ENCODE results near the gene SIRT1. TPM values are rescaled to one million over a fixed set of nuclear protein-coding genes. Genes with fewer than 3 reads are reported as not detected.

SIRT1 gene
- total RNA-seq, 3 donors from 2014 or later: 15.2 to 42.2 (median 23.1) TPM

- intact Hi-C loops (cut with DNase I, micrococcal nuclease): no loop called here
- H3K36me3 ChIP-seq (ENCODE audit: low read depth): no peaks in the 10 kb centered on the region
- H3K4me3 ChIP-seq: no peak overlapping the region
- DNase-seq (no peak), ATAC-seq (no peak)
- no peak for TF ChIP-seq CTCF (IDR thresholded peaks at IDR 0.05)
- H3K9me3 ChIP-seq: no peaks in the 10 kb centered on the region
- peaks cover 3% of the 10 kb centered on the region for H3K4me1 ChIP-seq (ENCODE audit: low read depth)
Observed at GRCh38 chr10:67853512-67853911, 30.9 kb upstream of the SIRT1 start.

- no peaks in the 10 kb centered on the region for H3K4me1 ChIP-seq (ENCODE audit: low read depth)
- H3K36me3 ChIP-seq (ENCODE audit: low read depth): no peaks in the 10 kb centered on the region
- intact Hi-C loops (cut with DNase I, micrococcal nuclease): loop anchor here in 1 of 2 donors (5.0 kb wide), 1 partner anchor 298 kb away; no protein-coding TSS in a partner anchor
- TF ChIP-seq CTCF (IDR thresholded peaks at IDR 0.05): no peak
- ATAC-seq (no peak), DNase-seq (no peak)
- no peaks in the 10 kb centered on the region for H3K9me3 ChIP-seq
- H3K4me3 ChIP-seq: no peak overlapping the region
Observed at GRCh38 chr10:67858971-67859370, 25.5 kb upstream of the SIRT1 start.

GRCh38 chr10:67861750-67862432, 22.6 kb upstream of the SIRT1 start:
- DNase-seq: no peak
- no peaks in the 10 kb centered on the region for H3K4me1 ChIP-seq (ENCODE audit: low read depth)
- no peak for TF ChIP-seq CTCF (IDR thresholded peaks at IDR 0.05)
- no peak for ATAC-seq
- H3K36me3 ChIP-seq (ENCODE audit: low read depth): no peaks in the 10 kb centered on the region
- intact Hi-C loops (cut with DNase I, micrococcal nuclease): no loop called here
- no peak overlapping the region for H3K4me3 ChIP-seq
- H3K9me3 ChIP-seq: no peaks in the 10 kb centered on the region

GRCh38 chr10:67863094-67863493, 21.4 kb upstream of the SIRT1 start:
- Histone ChIP-seq H3K9me3 (no peaks in the 10 kb centered on the region), H3K4me3 (no peak overlapping the region), H3K4me1 (ENCODE audit: low read depth) (no peaks in the 10 kb centered on the region), H3K36me3 (ENCODE audit: low read depth) (no peaks in the 10 kb centered on the region)
- intact Hi-C loops (cut with DNase I, micrococcal nuclease): no loop called here
- DNase-seq (no peak), ATAC-seq (no peak)
- no peak for TF ChIP-seq CTCF (IDR thresholded peaks at IDR 0.05)

GRCh38 chr10:67864607-67865371, 19.7 kb upstream of the SIRT1 start:
- TF ChIP-seq CTCF (IDR thresholded peaks at IDR 0.05): no peak
- DNase-seq (no peak), ATAC-seq (no peak)
- intact Hi-C loops (cut with DNase I, micrococcal nuclease): no loop called here
- no peaks in the 10 kb centered on the region for H3K4me1 ChIP-seq (ENCODE audit: low read depth)
- H3K4me3 ChIP-seq: no peak overlapping the region
- H3K36me3 ChIP-seq (ENCODE audit: low read depth): no peaks in the 10 kb centered on the region
- H3K9me3 ChIP-seq: no peaks in the 10 kb centered on the region
